ENCODE data around the gene FGFR2. TPM values are rescaled to one million over a fixed set of nuclear protein-coding genes. Genes with fewer than 3 reads are reported as not detected.

Gene FGFR2
- total RNA-seq, 4 donors from 2014 or later: 22.5 to 58.0 (median 44.4) TPM

GRCh38 chr10:121615836-121616235 is 17.6 kb upstream of the FGFR2 start:
- intact Hi-C loops (cut with DNase I): loop anchor here (10.0 kb wide), 1 partner anchor 119 kb away; no protein-coding TSS in a partner anchor
- no peak overlapping the region for H3K27ac ChIP-seq
- no peak for TF ChIP-seq POLR2A (IDR thresholded peaks at IDR 0.05)
- no peak for TF ChIP-seq CTCF (IDR thresholded peaks at IDR 0.05)
- peaks cover 0 to 10% (median 0%) of the 10 kb centered on the region in 3 donors for H3K4me1 ChIP-seq
- peaks cover 0 to 15% (median 9%) of the 10 kb centered on the region in 3 donors for H3K9me3 ChIP-seq
- 85 to 87% methylated on average over 4 to 7 of the region's 7 CpGs for WGBS, 2 donors
- no peaks in the 10 kb centered on the region for H3K36me3 ChIP-seq
- no peak overlapping the region for H3K4me3 ChIP-seq
- no peak for DNase-seq
- H3K27me3 ChIP-seq: no peaks in the 10 kb centered on the region

DNA sequence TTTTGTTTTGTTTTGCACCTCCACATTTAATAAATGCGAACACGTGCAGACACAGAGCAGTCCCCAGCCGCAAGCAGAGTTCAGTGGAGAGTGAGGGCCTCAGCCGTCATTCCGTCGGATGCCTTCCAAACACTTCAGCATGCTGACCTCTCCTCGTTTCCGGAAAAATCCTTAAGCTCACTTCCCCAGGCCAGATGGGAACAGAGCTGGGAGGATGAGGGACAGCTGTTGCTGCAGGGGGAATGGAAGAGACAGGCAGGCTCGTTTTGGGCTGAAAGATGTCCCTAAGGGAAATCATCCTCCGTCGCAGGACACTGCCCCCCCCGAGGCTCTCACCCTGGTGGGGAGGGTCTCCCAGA is 17.2 kb upstream of the FGFR2 start:
- Histone ChIP-seq H3K4me3 (no peak overlapping the region), H3K27me3 (no peaks in the 10 kb centered on the region), H3K27ac (no peak overlapping the region), H3K4me1 (peaks cover 0 to 15% (median 0%) of the 10 kb centered on the region in 3 donors), H3K9me3 (peaks cover 0 to 15% (median 9%) of the 10 kb centered on the region in 3 donors), H3K36me3 (no peaks in the 10 kb centered on the region)
- intact Hi-C loops (cut with DNase I): loop anchor here (10.0 kb wide), 1 partner anchor 119 kb away; no protein-coding TSS in a partner anchor
- 66 to 77% methylated on average over 5 to 11 of the region's 12 CpGs for WGBS, 2 donors
- TF ChIP-seq CTCF (IDR thresholded peaks at IDR 0.05) (no peak), POLR2A (IDR thresholded peaks at IDR 0.05) (no peak)
- DNase-seq: no peak

GRCh38 chr10:121614613-121615434 is 16.6 kb upstream of the FGFR2 start:
- no peaks in the 10 kb centered on the region for H3K36me3 ChIP-seq
- 75 to 85% methylated on average over 5 to 9 of the region's 9 CpGs for WGBS, 2 donors

GRCh38 chr10:121613456-121613855 is 15.2 kb upstream of the FGFR2 start:
- Histone ChIP-seq H3K4me1 (peaks cover 0 to 23% (median 6%) of the 10 kb centered on the region in 3 donors), H3K36me3 (no peaks in the 10 kb centered on the region), H3K27me3 (peaks cover 0 to 12% (median 0%) of the 10 kb centered on the region in 4 donors), H3K4me3 (no peak overlapping the region), H3K27ac (no peak overlapping the region), H3K9me3 (peaks cover 0 to 4% (median 1%) of the 10 kb centered on the region in 3 donors)
- intact Hi-C loops (cut with DNase I): loop anchor here (10.0 kb wide), 1 partner anchor 121 kb away; no protein-coding TSS in a partner anchor
- TF ChIP-seq POLR2A (IDR thresholded peaks at IDR 0.05): no peak
- TF ChIP-seq CTCF (IDR thresholded peaks at IDR 0.05): no peak
- WGBS, 2 donors: 70 to 74% methylated on average over 6 of the region's 6 CpGs
- DNase-seq: no peak

More at GRCh38 chr10:121614613-121615434, 16.6 kb upstream of the FGFR2 start:
- Histone ChIP-seq H3K9me3 (peaks cover 0 to 15% (median 9%) of the 10 kb centered on the region in 3 donors), H3K27ac (no peak overlapping the region), H3K4me3 (no peak overlapping the region), H3K27me3 (no peaks in the 10 kb centered on the region), H3K4me1 (peaks cover 0 to 16% (median 0%) of the 10 kb centered on the region in 3 donors)
- DNase-seq: no peak
- TF ChIP-seq CTCF (IDR thresholded peaks at IDR 0.05): no peak
- intact Hi-C loops (cut with DNase I): loop anchor here (10.0 kb wide), 1 partner anchor 120 kb away; no protein-coding TSS in a partner anchor
